ENCODE results near the gene CDR2L.

The CDR2L gene

GRCh38 chr17:74987418-74987908 is at the start of gene CDR2L:
CDR2L (plus strand) TSS chr17:74987632; CDS start chr17:74988044, 412 bp downstream.
- peak; percentile 95 for DNase-seq

GRCh38 chr17:74938194-74938950 is 49.1 kb upstream of the CDR2L start:
- DNase-seq = no peak

- no peak for DNase-seq
Measured at GRCh38 chr17:74939534-74939933, 47.9 kb upstream of the CDR2L start.

- no peak for DNase-seq
Measured at GRCh38 chr17:74941128-74941725, 46.2 kb upstream of the CDR2L start.

- no peak for DNase-seq
Measured at GRCh38 chr17:74943808-74944522, 43.5 kb upstream of the CDR2L start.

- DNase-seq = no peak
Measured at GRCh38 chr17:74945543-74945942, 41.9 kb upstream of the CDR2L start.

GRCh38 chr17:74946641-74947040 is 40.8 kb upstream of the CDR2L start:
- DNase-seq = no peak

- DNase-seq = no peak
Measured at GRCh38 chr17:74947041-74947754, 40.2 kb upstream of the CDR2L start.

- DNase-seq = no peak
Measured at GRCh38 chr17:74949455-74950115, 37.8 kb upstream of the CDR2L start.

GRCh38 chr17:74950207-74950606 is 37.2 kb upstream of the CDR2L start:
- DNase-seq = no peak

- no peak for DNase-seq
Measured at GRCh38 chr17:74951065-74951464, 36.4 kb upstream of the CDR2L start.

- DNase-seq = no peak
Measured at GRCh38 chr17:74951680-74952421, 35.6 kb upstream of the CDR2L start.

GRCh38 chr17:74952431-74953133 is 34.9 kb upstream of the CDR2L start:
- DNase-seq = no peak

- no peak for DNase-seq
Measured at GRCh38 chr17:74953134-74953687, 34.2 kb upstream of the CDR2L start.

- DNase-seq = no peak
Measured at GRCh38 chr17:74954115-74954514, 33.3 kb upstream of the CDR2L start.

GRCh38 chr17:74954665-74955421 is 32.6 kb upstream of the CDR2L start:
- peak; percentile 51 for DNase-seq

GRCh38 chr17:74956093-74956492 is 31.3 kb upstream of the CDR2L start:
- DNase-seq = no peak

GRCh38 chr17:74957935-74958740 is 29.3 kb upstream of the CDR2L start:
- DNase-seq = peak; percentile 82
